ENCODE results near the gene NRXN3.

Gene NRXN3

DNA sequence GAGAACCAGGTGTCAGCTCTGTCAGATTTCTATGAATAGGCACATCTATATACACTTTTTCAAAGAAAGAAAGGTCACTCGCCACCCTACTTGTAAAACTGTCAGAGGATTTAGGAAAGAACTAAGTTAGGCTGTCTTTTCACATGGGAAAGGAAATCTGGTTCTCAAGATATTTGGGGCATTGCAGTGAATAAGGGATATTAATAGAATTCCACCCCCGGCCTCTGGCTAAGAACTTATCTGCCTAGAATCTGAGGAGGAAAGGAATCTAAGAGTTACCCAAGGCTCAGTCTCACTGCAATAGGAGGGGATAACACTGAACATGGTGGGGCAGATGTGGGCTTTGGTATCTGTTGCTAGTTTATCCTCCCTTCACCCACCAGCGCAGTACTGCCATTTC lies 677.6 kb downstream of the NRXN3 start:
- no peaks in the 10 kb centered on the region for H3K9me3 ChIP-seq (replicated peaks; ENCODE audit: low read length)
- H3K27me3 ChIP-seq (ENCODE audit: control insufficient read depth, insufficient read depth, low read length): peaks cover 8% of the 10 kb centered on the region
- H3K4me1 ChIP-seq (ENCODE audit: control insufficient read depth, insufficient read depth, low read length): no peaks in the 10 kb centered on the region
- no peaks in the 10 kb centered on the region for H3K36me3 ChIP-seq (ENCODE audit: insufficient read depth, low read length)
- H3K4me2 ChIP-seq (ENCODE audit: low read length): no peak overlapping the region
- no peak overlapping the region for H3K4me3 ChIP-seq (ENCODE audit: low read length)
- H3K9ac ChIP-seq (ENCODE audit: low read depth, low read length): no peak overlapping the region

DNA sequence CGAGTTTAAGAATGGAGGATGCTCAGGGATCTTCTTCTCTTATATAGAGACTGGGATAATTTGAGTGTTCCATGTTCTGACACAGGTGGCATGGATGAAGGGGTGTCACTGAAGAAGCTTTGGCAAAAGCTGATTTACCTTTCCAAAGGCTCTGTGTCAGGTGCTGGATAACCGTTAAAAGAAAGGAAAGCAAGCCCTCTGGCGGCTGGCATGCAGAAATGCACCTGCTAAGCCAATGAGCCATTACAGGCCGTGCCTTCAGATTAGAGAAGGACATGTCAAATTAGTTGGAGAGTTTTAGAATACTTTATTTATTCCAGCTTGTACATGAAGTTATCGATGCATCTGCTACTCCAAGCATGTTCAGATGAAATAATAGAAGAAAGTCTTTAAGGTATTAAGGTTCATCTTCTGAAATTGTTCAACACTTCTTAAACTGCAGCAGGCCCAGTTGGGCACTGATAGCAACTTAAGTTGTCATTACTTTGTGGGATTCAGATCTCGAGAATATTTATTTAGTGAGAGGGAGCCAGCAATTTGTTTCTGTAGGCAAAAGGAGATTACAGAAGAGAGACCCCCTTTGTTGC lies 678.2 kb downstream of the NRXN3 start:
- Histone ChIP-seq H3K4me3 (ENCODE audit: low read length) (no peak overlapping the region), H3K4me1 (ENCODE audit: control insufficient read depth, insufficient read depth, low read length) (no peaks in the 10 kb centered on the region), H3K4me2 (ENCODE audit: low read length) (no peak overlapping the region), H3K9ac (ENCODE audit: low read depth, low read length) (no peak overlapping the region), H3K9me3 (replicated peaks; ENCODE audit: low read length) (no peaks in the 10 kb centered on the region), H3K27me3 (ENCODE audit: control insufficient read depth, insufficient read depth, low read length) (peaks cover 8% of the 10 kb centered on the region), H3K36me3 (ENCODE audit: insufficient read depth, low read length) (no peaks in the 10 kb centered on the region)

DNA sequence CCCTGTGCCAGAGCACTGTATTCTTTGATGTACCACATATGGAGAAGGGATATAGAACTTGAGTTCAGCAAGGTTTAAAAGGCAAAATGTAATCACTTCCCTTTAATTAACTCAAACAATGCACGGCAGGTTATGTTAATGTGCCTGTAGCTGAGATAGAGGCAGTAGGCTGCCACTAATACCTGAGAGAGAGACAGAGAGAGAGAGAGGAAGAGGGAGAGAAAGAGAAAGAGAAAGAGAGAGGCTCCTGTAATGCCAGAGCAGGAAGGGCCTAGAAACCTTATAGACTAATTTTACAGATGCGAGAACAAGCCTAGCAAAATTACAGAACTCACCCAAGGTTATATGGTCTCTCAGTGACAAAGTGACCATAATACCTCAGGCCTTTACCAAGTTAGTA lies 679.8 kb downstream of the NRXN3 start:
- Histone ChIP-seq H3K4me3 (ENCODE audit: low read length) (no peak overlapping the region), H3K9ac (ENCODE audit: low read depth, low read length) (no peak overlapping the region), H3K9me3 (replicated peaks; ENCODE audit: low read length) (no peaks in the 10 kb centered on the region), H3K4me2 (ENCODE audit: low read length) (no peak overlapping the region), H3K4me1 (ENCODE audit: control insufficient read depth, insufficient read depth, low read length) (no peaks in the 10 kb centered on the region), H3K27me3 (ENCODE audit: control insufficient read depth, insufficient read depth, low read length) (peaks cover 8% of the 10 kb centered on the region), H3K36me3 (ENCODE audit: insufficient read depth, low read length) (no peaks in the 10 kb centered on the region)

DNA sequence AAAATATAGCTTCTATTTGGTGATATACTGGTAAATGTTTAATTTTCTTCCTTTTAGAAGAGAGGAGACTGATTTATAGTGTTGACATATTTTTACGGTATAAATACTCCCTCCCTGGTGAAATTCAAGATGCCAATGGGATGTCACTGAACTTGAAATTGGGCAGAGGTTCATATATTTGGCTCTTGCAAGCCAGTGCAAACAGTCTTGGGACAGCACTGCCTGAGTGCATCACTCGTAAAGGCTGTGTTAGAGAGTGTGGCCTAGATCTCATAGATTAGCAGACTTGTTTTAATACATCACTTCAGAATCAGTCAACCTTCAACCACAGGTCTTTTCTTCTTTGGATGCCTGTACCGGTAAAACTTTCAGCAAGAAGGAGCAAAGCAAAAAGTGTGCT lies 681.0 kb downstream of the NRXN3 start:
- H3K4me2 ChIP-seq (ENCODE audit: low read length): no peak overlapping the region
- H3K9me3 ChIP-seq (replicated peaks; ENCODE audit: low read length): no peaks in the 10 kb centered on the region
- H3K36me3 ChIP-seq (ENCODE audit: insufficient read depth, low read length): no peaks in the 10 kb centered on the region
- peaks cover 6% of the 10 kb centered on the region for H3K27me3 ChIP-seq (ENCODE audit: control insufficient read depth, insufficient read depth, low read length)
- no peak overlapping the region for H3K9ac ChIP-seq (ENCODE audit: low read depth, low read length)
- H3K4me1 ChIP-seq (ENCODE audit: control insufficient read depth, insufficient read depth, low read length): no peaks in the 10 kb centered on the region
- H3K4me3 ChIP-seq (ENCODE audit: low read length): no peak overlapping the region

DNA sequence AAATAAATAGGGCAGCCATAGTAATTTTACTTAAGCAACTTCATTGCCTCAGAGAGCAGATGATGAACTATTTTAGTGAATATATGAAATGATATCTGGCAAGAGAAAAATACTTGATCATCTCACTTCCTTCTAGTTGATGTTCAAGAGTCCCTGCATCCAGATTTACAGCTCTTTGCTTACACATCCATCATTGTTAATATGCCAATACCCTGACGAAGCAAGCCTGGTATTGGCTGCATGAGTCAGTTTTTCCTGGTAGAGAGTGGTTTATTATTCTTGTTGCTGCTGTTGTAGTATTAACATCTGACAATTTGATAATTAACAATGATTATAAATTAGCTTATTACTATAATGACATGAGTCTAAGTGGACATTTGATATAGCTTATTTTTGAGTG lies 681.9 kb downstream of the NRXN3 start:
- H3K9me3 ChIP-seq (replicated peaks; ENCODE audit: low read length): no peaks in the 10 kb centered on the region
- no peak overlapping the region for H3K4me2 ChIP-seq (ENCODE audit: low read length)
- H3K4me1 ChIP-seq (ENCODE audit: control insufficient read depth, insufficient read depth, low read length): no peaks in the 10 kb centered on the region

DNA sequence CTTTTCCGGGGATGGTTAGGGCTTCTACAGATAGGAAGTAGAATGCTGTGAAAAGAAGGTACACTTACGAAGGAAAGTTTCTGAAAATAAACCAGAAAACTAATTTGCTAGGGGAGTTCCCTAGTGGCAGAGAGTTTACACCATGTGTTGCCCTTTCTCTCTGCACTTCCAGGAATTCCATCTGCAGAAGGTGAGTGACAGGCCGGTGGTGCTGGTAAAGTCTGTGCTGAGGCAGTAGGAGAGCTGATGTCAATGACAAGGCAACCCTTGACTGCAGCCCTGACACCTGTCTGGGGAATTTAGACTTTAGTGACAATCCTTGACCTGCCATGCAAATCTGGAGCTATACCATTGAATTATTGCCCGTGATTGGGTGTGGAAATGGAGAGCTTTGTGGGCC lies 687.8 kb downstream of the NRXN3 start:
- Histone ChIP-seq H3K27me3 (ENCODE audit: control insufficient read depth, insufficient read depth, low read length) (no peaks in the 10 kb centered on the region), H3K9me3 (replicated peaks; ENCODE audit: low read length) (no peaks in the 10 kb centered on the region), H3K36me3 (ENCODE audit: insufficient read depth, low read length) (no peaks in the 10 kb centered on the region), H3K4me2 (ENCODE audit: low read length) (no peak overlapping the region), H3K4me3 (ENCODE audit: low read length) (no peak overlapping the region), H3K9ac (ENCODE audit: low read depth, low read length) (no peak overlapping the region), H3K4me1 (ENCODE audit: control insufficient read depth, insufficient read depth, low read length) (no peaks in the 10 kb centered on the region)

More for the DNA sequence above, 681.9 kb downstream of the NRXN3 start:
- no peaks in the 10 kb centered on the region for H3K36me3 ChIP-seq (ENCODE audit: insufficient read depth, low read length)
- H3K4me3 ChIP-seq (ENCODE audit: low read length): no peak overlapping the region
- no peak overlapping the region for H3K9ac ChIP-seq (ENCODE audit: low read depth, low read length)
- no peaks in the 10 kb centered on the region for H3K27me3 ChIP-seq (ENCODE audit: control insufficient read depth, insufficient read depth, low read length)

DNA sequence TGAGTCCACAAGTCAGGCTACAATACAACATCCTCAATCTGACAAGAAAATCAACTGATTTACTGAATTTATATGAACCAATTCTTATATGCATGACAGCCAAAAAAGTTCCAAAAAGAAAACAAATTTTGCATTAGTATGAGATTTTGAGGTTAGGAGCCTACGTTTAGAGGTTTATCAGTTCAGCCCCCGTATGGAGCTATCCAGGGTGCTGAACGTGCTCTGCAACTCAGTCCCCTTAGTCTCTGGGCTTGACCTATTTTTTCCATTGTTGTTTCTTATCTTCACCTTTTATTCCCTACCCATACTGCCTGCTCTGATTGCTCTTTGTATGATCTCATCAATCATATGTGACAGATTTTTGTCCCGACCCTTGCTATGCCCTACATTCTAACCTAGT lies 693.0 kb downstream of the NRXN3 start:
- Histone ChIP-seq H3K4me1 (ENCODE audit: control insufficient read depth, insufficient read depth, low read length) (no peaks in the 10 kb centered on the region), H3K9ac (ENCODE audit: low read depth, low read length) (no peak overlapping the region), H3K4me3 (ENCODE audit: low read length) (no peak overlapping the region), H3K27me3 (ENCODE audit: control insufficient read depth, insufficient read depth, low read length) (no peaks in the 10 kb centered on the region), H3K9me3 (replicated peaks; ENCODE audit: low read length) (no peaks in the 10 kb centered on the region), H3K36me3 (ENCODE audit: insufficient read depth, low read length) (no peaks in the 10 kb centered on the region), H3K4me2 (ENCODE audit: low read length) (no peak overlapping the region)

DNA sequence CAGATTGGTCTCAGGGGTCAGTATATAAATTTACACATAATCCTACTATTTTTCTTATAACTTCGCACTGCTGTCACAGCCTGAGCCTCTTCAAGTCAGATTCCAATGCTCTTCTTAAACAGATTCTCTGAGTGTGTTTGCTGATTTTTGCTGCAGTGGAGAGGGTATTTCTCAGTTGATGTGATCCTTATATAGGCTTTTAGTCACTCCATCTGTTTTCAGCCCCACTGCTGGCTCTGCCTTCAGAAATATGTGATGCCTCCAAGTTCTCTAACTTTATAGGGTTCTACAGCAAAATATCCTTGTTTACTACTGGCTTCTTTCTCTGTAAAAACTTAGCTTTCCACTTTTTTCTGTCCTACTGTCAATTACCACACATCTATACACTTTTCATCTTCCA lies 702.7 kb downstream of the NRXN3 start:
- Histone ChIP-seq H3K4me1 (ENCODE audit: control insufficient read depth, insufficient read depth, low read length) (no peaks in the 10 kb centered on the region), H3K27me3 (ENCODE audit: control insufficient read depth, insufficient read depth, low read length) (no peaks in the 10 kb centered on the region), H3K4me2 (ENCODE audit: low read length) (no peak overlapping the region), H3K4me3 (ENCODE audit: low read length) (no peak overlapping the region), H3K9me3 (replicated peaks; ENCODE audit: low read length) (no peaks in the 10 kb centered on the region), H3K36me3 (ENCODE audit: insufficient read depth, low read length) (no peaks in the 10 kb centered on the region), H3K9ac (ENCODE audit: low read depth, low read length) (no peak overlapping the region)

DNA sequence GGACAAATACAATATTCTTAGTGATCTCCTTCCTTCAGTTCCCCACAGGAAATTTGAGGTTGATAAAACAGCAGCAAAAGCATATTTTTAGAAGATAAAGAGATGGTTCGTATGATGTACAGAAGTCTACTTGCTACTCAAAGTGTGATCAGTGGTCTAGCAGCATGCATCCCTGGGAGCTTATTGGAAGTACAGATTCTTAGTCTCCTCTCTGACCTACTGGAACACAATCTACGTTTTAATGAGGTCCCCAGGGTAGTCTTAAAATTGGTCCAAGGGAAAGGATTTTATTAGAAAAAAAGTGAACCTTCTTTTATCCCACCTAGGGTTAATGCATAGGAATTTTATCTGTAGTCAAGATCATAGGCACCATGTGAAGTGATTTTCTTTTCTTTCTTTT lies 703.4 kb downstream of the NRXN3 start:
- Histone ChIP-seq H3K4me3 (ENCODE audit: low read length) (no peak overlapping the region), H3K4me2 (ENCODE audit: low read length) (no peak overlapping the region), H3K9me3 (replicated peaks; ENCODE audit: low read length) (no peaks in the 10 kb centered on the region), H3K27me3 (ENCODE audit: control insufficient read depth, insufficient read depth, low read length) (no peaks in the 10 kb centered on the region), H3K36me3 (ENCODE audit: insufficient read depth, low read length) (no peaks in the 10 kb centered on the region), H3K4me1 (ENCODE audit: control insufficient read depth, insufficient read depth, low read length) (no peaks in the 10 kb centered on the region), H3K9ac (ENCODE audit: low read depth, low read length) (no peak overlapping the region)

DNA sequence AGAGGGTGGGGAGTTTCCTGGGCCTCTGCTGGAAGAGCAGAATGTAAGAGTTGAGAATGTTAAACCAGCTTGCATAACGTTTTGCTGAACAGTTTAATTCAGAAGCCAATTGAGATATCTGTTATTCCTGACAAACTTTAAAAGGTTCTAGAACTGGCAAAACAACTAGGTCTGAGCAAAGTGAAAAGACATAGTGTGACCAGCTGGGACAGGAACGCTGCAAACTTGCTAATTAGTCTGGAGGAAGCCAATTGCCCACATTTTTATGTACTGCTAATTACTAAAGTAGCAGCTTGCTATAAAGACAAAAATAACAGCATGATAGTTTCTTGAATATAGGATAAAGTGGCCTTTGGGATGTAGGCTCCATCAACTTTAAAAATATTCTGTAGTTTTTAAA lies 704.9 kb downstream of the NRXN3 start:
- no peaks in the 10 kb centered on the region for H3K36me3 ChIP-seq (ENCODE audit: insufficient read depth, low read length)
- H3K4me3 ChIP-seq (ENCODE audit: low read length): no peak overlapping the region
- no peaks in the 10 kb centered on the region for H3K9me3 ChIP-seq (replicated peaks; ENCODE audit: low read length)
- no peak overlapping the region for H3K9ac ChIP-seq (ENCODE audit: low read depth, low read length)
- no peak overlapping the region for H3K4me2 ChIP-seq (ENCODE audit: low read length)
- no peaks in the 10 kb centered on the region for H3K4me1 ChIP-seq (ENCODE audit: control insufficient read depth, insufficient read depth, low read length)
- H3K27me3 ChIP-seq (ENCODE audit: control insufficient read depth, insufficient read depth, low read length): no peaks in the 10 kb centered on the region

DNA sequence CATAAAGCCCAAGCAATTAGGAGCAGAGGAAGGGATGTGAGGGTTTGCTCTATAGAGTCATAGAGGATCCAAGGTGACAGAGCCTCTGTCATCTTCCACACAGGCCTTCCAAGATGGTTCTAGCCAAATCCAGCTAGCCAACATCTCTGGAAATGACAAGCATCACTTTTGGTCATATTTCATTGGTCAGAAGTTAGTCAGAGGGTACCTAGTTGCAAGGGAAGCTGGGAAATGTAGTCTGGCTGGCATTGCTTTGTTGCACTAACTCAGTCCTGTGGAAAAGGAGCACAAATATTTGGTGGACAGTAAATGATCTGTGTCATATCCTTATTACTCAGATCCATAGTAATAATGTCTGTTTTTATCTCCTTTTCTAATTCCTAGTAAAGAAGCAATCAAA lies 715.7 kb downstream of the NRXN3 start:
- no peaks in the 10 kb centered on the region for H3K4me1 ChIP-seq (ENCODE audit: control insufficient read depth, insufficient read depth, low read length)
- H3K9me3 ChIP-seq (replicated peaks; ENCODE audit: low read length): no peaks in the 10 kb centered on the region
- H3K4me3 ChIP-seq (ENCODE audit: low read length): no peak overlapping the region
- no peaks in the 10 kb centered on the region for H3K27me3 ChIP-seq (ENCODE audit: control insufficient read depth, insufficient read depth, low read length)
- no peaks in the 10 kb centered on the region for H3K36me3 ChIP-seq (ENCODE audit: insufficient read depth, low read length)
- H3K9ac ChIP-seq (ENCODE audit: low read depth, low read length): no peak overlapping the region
- H3K4me2 ChIP-seq (ENCODE audit: low read length): no peak overlapping the region

DNA sequence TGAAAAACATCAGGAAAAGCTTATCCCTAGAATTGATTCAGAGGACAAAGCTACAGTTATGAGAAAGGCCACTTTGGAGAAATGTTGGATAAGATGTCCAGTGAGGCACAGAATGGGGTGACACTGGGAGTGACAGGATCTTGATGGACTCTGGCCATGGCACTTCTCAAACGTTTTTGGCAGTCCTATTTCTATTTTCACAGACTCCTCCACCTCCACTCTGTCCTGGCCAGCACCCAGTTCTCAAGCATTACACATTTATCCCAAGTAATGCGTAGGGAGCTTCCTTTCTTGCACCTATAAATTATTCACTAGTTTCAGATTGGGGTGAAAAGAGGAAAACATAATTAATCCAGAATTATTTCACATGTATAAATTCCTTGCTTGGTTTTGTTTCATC lies 727.3 kb downstream of the NRXN3 start:
- Histone ChIP-seq H3K4me1 (ENCODE audit: control insufficient read depth, insufficient read depth, low read length) (no peaks in the 10 kb centered on the region), H3K36me3 (ENCODE audit: insufficient read depth, low read length) (no peaks in the 10 kb centered on the region), H3K9ac (ENCODE audit: low read depth, low read length) (no peak overlapping the region), H3K27me3 (ENCODE audit: control insufficient read depth, insufficient read depth, low read length) (peaks cover 15% of the 10 kb centered on the region), H3K9me3 (replicated peaks; ENCODE audit: low read length) (no peaks in the 10 kb centered on the region), H3K4me2 (ENCODE audit: low read length) (no peak overlapping the region), H3K4me3 (ENCODE audit: low read length) (no peak overlapping the region)
